Activated CD4-positive, alpha-beta T cell treated with anti-CD3 and anti-CD28 coated beads for 48 hours (primary cell): Measurements from ENCODE around the gene UNC80.

Source experiments
- DNase-seq: peaks from one replicate; pipeline ENCODE4 v3.0.0-alpha.2; 2020

The UNC80 gene

DNA sequence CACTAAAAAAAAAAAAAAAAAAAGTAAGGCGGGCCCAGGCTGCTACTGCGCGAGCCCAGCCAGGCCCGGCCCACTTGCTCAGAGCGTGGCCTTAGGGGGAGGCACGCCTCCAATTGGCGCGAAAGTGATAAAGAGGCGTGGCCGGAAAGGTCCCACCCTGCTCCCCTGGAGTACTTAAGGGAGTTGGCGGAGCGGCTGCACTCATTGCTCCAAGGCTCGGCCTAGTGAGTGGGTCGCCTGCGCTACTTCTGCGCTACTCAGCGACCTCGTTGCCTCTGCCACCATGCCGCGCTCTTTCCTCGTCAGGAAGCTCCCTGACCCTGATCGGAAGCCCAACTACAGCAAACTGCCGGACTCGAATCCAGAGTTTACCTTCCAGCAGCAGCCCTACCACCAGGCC is 36.9 kb downstream of the UNC80 start:
- DNase-seq, result no peak

DNA sequence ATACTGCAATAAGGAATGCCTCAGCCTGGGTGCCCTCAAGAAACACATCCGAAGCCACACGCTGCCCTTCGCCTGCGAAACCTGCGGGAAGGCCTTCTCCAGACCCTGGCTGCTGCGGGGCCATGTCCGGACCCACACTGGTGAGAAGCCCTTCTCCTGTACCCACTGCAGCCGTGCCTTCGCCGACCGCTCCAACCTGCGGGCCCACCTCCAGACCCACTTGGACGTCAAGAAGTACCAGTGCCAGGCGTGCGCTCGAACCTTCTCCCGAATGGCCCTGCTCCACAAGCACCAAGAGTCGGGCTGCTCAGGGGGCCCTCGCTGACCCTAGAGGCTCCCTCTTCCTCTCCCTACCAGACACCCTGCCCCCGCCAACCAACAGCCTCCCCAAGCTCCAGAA is 37.6 kb downstream of the UNC80 start:
- DNase-seq, result no peak

- no peak for DNase-seq
Measured at GRCh38 chr2:209817844-209818271, 46.2 kb downstream of the UNC80 start.

- DNase-seq, result no peak
Measured at GRCh38 chr2:209818939-209819338, 47.3 kb downstream of the UNC80 start.

DNA sequence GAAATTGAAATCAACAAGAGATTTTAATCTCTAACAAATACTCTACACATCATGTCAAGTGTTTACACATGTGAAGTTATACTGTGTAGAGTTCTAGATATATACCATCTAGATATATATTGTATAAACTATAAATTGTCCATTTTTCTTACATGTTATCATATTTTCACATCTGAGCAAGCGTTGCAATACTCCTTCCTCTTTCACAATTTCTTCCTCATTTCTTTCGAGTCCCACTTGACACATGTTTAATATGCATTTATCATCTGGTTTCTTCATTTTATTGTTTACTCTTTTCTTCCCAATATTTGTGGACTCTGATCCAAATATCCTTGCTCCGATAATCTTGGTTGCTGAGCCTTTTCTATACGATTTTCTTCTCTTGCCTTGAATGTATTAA is 50.2 kb downstream of the UNC80 start:
- no peak for DNase-seq

DNA sequence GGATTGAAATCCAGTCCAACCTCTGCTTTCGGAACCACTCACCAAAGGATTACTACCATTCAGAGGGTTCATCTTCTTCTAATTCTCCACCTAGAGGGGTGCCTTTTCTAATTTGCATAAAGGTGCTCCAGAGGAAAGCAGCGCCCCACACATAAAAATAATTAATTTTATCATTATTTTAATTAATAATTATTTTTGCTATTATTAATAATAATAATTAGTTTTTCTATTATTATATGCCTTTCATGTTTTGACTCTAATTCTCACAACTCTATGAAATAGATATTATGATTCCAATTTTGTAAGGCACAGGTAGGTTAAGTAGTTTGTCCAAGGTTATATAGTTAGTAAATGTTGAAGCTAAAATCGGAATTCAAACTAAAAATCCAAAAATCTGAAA is 51.9 kb downstream of the UNC80 start:
- no peak for DNase-seq

DNA sequence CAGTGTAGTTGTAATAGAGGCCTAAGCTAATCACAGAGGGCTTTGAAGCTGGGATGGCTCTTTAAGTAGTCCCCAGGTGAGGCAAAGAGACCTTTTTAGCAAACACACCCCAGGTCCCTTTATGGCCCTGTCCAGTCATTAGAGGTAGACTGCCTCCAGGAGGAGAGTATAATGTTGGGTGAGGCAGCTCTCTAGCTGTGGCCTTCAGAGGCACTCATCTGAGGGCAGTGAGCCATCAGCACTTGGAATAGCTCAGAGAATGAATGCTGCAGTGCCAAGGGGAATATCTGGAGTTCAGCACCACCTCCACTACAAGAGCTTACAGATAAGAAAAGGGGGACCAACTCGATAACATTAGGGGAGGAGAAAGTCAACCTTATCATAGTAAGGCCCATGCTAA is 52.8 kb downstream of the UNC80 start:
- no peak for DNase-seq

DNA sequence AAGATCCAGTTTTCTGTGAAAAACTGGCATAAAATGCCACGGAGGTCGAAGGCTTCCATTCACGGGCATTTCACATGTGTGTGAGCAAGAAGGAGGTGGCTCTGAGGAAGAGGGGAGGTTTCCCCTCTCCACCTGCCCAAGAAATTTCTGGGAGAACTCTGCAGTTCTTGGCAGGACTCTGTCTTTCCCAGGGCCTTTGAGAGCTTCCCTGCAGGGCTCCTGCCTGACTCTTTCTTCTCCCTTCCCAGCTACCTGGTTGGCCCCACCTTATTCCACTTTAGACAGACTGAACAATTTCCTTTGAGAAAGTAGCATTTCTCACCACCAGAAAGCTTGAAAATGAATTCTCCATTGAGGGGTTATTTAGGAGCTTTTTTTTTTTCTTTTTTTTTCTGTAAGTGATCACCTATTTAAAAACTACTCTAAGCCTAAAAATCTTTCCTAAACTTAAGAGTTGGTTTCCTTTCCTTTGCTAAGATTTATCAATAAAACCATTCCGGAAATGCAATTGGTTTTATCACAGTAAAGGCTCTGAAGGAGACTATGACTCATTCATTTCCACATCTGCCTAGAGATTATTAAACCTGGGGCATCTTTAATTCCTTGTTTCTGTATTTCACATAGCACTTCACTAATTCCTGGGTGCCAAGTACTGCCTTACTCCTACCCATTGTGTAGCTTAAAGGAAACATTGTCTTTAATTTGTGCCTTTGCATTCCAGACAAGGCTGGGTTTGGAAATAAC is 59.3 kb downstream of the UNC80 start:
- DNase-seq, result no peak

GRCh38 chr2:209834767-209835166 is 63.1 kb downstream of the UNC80 start:
- DNase-seq, result no peak

DNA sequence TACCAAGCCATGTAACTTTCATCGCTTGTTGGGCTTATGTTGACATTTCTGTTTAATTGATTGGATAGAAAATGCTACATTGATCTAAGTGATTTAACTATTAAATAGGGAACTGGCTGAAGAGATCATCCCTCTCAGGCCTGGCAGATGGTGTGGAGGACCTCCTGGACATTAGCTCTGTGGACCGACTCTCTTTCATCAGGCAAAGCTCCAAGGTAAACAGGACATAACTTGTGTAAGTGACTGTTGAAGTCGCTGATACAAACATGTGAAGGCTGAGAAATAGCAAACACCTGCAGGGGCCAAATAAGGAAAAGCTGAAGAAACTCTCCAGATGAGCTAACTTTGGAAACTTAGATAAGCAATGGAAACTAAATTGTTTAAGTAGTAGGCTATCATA is 68.8 kb downstream of the UNC80 start:
- no peak for DNase-seq

DNA sequence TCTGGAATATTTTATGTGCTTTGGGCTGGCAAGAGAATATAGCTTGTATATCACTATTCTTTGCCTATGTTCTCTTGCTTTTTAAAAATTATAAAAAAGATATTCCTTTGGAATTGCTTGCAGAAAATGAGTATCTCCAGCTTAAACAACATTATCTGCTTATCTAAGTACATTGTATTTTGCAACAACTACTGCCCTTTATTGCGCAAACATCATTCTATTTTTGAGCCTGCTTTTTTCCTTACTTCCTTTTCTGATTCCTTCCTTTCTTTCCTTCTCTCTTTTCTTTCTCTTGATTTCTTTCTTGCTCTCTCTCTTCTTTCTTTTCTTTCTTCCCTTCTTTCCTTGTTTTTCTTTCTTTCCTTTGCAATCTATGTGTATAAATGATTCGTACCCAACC is 74.0 kb downstream of the UNC80 start:
- DNase-seq, result no peak

DNA sequence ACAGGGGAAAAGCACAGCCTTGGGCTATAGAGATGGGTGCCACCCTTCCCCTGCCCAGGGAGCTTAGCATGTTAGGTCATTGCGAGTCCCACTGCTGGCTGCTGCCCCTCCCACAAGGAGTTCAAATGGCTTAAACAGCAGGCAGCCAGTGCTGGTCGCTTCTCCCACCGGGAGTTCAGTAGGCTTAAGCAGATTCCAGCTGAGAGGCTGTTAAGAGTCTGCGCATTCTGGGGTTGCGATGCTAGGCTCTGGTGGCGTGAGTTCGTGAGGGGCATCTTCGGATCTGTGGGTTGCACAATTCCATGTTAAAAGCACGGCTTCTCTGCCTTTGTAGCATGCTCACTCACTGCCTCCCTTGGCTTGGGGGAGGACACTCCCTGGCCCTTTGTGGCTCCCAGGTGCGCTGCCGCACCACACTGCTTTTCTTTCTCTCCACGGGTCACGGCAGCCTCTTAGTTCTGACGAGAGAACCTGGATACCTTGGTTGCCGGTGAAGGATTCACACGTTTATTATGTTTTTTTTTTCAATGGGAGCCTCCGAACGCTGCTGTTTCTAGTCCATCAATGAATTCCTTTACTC is 93.2 kb downstream of the UNC80 start:
- no peak for DNase-seq

DNA sequence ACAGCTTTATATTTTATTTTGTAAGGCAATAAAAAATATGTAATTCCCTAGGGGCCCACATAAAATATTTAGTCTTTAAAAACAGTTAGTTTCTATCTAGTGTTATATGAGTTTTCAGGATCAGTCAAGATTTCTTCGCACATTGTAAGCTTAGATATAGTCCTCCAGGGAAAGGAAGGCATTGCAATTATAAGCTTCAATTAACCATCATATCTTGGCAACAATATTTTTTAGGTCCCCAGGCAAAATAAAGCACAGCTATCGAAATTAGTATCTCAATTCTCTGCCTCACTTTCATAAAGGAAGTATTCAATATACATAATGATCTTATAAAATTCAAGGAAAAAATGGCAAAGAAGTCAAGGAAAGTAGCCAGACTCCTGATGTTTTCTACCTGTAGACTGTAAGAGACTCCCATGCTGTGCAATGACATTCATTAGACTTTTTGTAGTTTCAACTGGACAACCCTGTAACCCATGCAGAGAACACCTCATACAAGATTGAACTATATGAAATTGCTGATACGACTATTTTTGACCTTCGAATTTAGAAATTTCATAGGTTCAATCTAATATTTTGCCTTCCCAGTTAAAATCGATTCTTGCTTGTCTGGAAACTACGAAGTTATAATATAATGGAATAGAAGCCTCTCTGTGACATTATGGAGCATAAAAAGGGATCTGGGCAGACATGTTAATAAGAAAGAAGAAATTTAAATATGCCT is 96.8 kb downstream of the UNC80 start:
- no peak for DNase-seq

DNA sequence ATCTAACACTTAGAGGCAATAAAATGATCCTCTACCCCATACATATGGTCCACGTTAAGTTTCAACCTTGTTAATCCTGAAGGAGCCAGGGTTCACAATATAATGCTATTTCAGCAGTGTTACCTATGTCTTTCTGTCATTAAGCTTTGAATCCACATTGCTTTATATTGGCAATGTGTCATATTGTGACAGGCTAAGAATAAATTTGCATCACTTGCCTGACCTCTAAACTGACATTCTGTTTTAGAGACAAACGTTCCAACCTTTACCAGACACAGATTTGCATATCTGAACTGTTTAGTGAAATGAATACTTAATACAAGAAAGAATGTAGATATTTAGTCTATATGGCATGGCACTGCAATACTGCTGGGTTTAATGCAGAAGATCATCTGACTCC is 98.4 kb downstream of the UNC80 start:
- DNase-seq, result no peak

- DNase-seq, result no peak
Measured at GRCh38 chr2:209872675-209873074, 101.0 kb downstream of the UNC80 start.

- DNase-seq, result no peak
Measured at GRCh38 chr2:209875270-209875669, 103.6 kb downstream of the UNC80 start.

- no peak for DNase-seq
Measured at GRCh38 chr2:209876211-209876610, 104.6 kb downstream of the UNC80 start.

GRCh38 chr2:209878701-209879100 is 107.1 kb downstream of the UNC80 start:
- no peak for DNase-seq

- DNase-seq, result no peak
Measured at GRCh38 chr2:209900638-209901037, 129.0 kb downstream of the UNC80 start.

DNA sequence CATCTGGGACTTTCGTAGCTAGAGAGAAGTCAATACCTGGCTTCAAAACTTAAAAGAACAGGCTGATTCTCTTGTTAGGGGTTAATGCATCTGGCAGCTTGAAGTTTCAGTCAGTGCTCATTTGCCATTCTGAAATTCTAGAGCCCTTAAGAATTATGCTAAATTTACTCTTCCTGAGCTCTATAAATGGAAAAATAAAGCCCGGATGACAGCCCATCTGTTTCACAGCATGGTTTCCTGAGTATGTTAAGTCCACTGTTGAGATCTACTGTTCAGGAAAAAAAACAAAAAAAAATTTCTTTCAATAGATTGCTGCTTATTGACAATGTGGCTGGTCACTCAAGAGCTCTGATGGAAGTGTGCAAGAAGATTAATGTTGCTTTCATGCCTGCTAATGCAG is 129.5 kb downstream of the UNC80 start:
- no peak for DNase-seq

DNA sequence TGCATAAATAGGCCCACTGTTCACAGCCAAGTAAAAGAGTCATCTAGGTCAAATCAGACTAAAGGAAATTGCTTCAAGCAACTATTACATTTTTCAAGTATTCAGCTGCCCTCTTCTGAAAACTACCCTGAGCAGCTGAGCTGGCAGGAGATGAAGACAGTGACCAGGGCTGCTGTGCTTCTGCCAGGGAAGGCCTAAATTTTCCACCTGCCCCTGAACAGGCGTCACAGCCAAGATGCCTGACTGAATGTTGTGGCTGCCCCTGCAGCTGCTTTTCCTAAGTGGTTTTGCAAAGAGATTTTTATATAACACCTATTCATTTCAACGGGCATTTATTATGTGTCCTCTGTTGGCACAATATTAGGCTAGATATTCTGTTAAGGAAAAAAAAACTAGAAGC is 134.1 kb downstream of the UNC80 start:
- no peak for DNase-seq

DNA sequence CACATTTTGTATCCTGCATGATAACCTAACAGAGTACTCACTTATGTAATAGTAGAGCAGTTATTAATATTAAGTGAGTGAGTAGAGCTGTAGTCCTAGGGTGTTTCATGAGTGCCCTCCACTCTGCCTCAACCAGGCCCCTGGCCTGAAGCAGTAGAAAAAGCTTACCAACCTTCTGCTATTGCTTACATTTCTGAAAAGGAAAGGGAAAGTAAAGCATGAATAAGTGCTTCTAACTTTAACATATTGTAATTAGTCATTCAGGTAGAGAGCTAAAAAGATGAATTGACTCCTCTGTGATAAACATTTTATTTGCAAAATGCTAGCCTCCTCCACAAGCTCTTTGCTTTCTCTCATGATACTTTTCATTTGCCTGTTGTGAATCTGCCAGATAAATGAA is 136.1 kb downstream of the UNC80 start:
- DNase-seq, result no peak

GRCh38 chr2:209908511-209908910 is 136.9 kb downstream of the UNC80 start:
- no peak for DNase-seq

DNA sequence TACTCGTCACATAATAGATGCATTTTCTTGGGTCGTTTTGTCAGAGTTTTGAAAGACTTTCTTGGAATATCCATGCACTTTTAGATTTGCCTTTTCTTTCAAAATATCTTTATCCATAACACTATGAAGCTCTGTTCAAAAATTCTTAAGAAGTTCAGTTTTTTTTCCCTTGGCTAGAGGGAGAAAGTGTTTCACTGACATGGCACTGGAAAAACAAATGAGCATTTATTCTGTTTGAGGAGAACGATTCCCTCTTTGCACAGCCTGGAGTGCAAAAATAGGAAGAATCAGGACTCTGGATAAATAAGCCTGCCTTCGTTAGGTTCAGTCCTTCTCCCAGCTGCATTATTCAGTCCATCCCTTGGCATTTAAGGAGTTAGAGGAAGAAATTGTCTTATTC is 139.9 kb downstream of the UNC80 start:
- no peak for DNase-seq
